Omental fat pad (tissue), 4 donors: ENCODE results near the gene TMEM94. TPM values are rescaled to one million over a fixed set of nuclear protein-coding genes. Genes with fewer than 3 reads are reported as not detected.

Source experiments
- ATAC-seq: fragments of 150-250 bp; one replicate; pipeline ENCODE4 v1.9.1; 2016; ENCODE audit warnings: mild to moderate bottlenecking, moderate library complexity; ENCODE audit not compliant: low FRiP score
- DNase-seq: peaks from one replicate; pipeline ENCODE4 v3.0.0-alpha.2; 2019; ENCODE audit warnings: low spot score
- total RNA-seq, 4 donors: library from RNA; depleted of rRNA; stranded (reverse); fragments of >200 nt; gene quantifications; one replicate each; pipeline ENCODE4 v1.1.0, GENCODE V29; 2016
- TF ChIP-seq, protein P1 (sequence below), 3 donors: fragments of 450-650 bp; IDR thresholded peaks; one replicate each; pipeline ENCODE4 v1.5.1; 2016 to 2017; ENCODE audit warnings: antibody characterized with exemption in 3 of 3, mild to moderate bottlenecking in 3 of 3, moderate library complexity in 2 of 3

TMEM94 gene
- total RNA-seq, 4 donors from 2014 or later, result 27.9 to 66.0 (median 46.1) TPM

DNA sequence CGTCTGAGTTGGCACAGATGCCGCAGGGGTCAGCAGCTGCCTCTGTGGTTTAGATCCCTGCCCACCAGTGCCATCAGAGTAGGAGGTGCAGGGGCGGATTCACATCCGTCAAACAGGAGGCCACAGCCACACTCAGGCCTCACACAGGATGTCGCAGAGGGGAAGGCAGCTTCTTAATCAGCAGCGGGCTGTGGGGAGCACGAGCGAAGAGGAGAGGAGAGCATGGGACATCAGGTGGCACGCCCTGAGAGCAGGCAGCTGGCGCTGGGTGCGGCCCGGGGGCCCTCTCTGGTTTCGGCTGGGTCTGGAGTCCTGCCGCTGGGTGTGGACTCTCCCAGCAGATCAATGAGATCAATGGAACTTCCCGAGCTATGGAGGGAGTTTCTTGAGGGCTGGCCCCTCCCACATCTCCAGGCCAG, 78.7 kb downstream of the TMEM94 start:
- ATAC-seq, result peak; percentile 13
- TF ChIP-seq, protein P1, sequence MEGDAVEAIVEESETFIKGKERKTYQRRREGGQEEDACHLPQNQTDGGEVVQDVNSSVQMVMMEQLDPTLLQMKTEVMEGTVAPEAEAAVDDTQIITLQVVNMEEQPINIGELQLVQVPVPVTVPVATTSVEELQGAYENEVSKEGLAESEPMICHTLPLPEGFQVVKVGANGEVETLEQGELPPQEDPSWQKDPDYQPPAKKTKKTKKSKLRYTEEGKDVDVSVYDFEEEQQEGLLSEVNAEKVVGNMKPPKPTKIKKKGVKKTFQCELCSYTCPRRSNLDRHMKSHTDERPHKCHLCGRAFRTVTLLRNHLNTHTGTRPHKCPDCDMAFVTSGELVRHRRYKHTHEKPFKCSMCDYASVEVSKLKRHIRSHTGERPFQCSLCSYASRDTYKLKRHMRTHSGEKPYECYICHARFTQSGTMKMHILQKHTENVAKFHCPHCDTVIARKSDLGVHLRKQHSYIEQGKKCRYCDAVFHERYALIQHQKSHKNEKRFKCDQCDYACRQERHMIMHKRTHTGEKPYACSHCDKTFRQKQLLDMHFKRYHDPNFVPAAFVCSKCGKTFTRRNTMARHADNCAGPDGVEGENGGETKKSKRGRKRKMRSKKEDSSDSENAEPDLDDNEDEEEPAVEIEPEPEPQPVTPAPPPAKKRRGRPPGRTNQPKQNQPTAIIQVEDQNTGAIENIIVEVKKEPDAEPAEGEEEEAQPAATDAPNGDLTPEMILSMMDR (IDR thresholded peaks at IDR 0.05), result no peak
- DNase-seq, result no peak

DNA sequence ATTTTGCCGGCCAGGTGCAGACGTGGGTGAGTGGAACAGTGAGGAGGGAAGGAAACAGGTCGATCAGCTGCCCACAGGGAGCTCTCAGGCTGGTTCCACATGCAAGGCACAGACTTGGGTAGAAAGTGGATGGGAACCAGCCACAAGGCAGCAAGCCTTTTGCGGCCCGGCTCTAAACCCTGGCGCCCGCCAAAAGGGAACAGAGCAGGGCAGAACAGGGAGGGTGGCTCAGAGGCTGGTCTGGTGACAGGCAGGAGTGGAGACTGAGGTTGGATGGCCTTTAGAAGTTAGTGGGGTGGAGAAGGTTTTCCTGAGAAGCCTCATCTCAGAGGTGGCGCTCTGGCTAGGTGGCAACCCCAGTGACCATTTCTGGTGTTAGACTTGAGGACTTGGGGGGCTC, 79.4 kb downstream of the TMEM94 start:
- ATAC-seq (no peak), DNase-seq (no peak)
- TF ChIP-seq, protein P1 (IDR thresholded peaks at IDR 0.05), result no peak

DNA sequence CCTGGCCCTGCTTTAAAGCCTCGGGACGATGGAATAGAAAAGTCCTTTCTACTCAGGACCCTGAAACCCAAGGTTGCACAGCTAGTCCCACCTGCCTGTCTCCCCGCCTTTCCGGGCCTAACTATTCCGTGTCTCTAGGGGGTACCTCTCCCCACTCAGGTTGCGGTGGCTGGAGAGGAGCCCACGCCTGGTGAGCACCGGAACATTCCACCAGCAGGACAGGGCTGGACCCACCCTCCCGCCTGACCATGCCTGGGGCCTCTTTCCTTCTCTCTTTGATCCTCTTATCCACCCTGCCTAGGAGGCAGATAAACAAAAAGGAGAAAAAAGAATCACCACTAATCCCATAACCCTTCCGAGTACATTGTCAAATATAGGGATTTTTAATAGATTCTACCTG, 79.9 kb downstream of the TMEM94 start:
- no peak for ATAC-seq

DNA sequence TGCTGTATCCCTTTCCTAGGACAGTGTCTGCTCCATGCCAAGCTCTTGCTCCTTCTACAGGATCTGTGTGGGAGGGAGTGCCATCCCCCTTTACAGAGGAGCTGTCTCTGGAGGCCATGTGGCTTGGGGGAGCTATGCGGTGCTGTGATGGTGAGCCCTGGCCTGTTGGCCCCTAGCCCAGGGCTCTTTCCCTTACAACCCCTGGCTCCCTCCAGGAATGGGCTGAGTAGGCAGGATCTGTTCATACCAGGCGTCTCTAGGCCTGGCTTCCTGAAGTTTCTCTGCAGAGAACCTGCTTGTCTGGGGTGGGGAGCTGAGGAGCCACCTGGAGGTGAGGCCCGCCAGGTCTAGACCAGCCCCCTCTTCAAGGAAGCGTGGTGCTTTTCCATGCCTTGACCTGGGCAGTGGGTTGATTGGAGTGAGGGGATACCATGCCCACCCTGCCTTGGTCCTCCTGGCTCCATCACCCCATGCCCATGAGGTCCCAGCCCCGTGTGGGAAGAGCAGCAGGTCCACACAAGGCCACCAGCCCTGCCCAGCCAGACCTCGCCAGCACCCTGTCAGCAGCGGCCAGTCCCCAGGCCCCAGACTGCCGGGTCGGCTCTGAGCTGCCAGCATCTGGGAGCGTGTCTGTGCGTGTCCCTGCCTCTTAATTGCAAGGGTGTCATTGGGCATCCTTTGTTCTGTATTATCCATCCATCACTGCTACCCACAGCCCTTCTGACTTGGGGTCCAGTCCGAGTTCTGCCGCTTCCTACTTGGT, 83.7 kb downstream of the TMEM94 start:
- no peak for DNase-seq
- no peak for ATAC-seq
- TF ChIP-seq, protein P1 (IDR thresholded peaks at IDR 0.05), result no peak

More for the DNA sequence above, 79.9 kb downstream of the TMEM94 start:
- TF ChIP-seq, protein P1 (IDR thresholded peaks at IDR 0.05), result no peak
- no peak for DNase-seq

DNA sequence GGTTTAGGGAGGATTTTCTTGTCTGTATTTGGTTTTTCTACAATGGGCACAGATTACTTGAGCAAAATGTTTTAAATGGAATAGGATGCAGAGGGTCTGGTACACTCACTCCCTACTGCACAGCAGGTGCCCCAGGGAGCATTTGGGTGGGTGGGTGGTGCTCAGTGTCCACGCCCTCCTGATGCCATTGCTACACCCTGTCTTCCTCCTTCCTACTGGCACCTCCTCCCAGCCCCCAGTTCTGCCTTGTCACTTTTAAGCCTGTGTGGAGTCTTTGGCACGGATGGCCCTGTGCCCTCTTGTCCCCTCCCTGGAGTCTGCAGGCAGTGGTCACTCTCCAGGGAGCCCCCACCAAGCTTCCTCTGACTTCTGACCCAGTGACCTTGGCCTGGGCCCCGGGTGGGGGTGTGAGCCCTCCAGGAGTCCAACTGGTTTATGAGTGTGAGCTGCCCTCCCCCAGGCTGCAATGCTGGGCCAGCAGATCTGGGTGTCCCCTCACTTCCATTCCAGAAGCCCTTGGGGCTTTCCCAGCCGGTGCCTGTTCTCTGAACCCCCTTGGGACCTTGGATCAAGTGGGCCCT, 84.6 kb downstream of the TMEM94 start:
- TF ChIP-seq, protein P1 (IDR thresholded peaks at IDR 0.05), result no peak
- ATAC-seq (no peak), DNase-seq (no peak)

- ATAC-seq (no peak), DNase-seq (no peak)
- TF ChIP-seq, protein P1 (IDR thresholded peaks at IDR 0.05), result no peak
These were observed 85.8 kb downstream of the TMEM94 start for GRCh38 chr17:75542229-75542628.
